Purkinje cell (primary cell): ENCODE measurements around the gene DKKL1. TPM values are rescaled to one million over a fixed set of nuclear protein-coding genes. Genes with fewer than 3 reads are reported as not detected.

Source experiments
- polyA plus RNA-seq: library from polyadenylated mRNA; unstranded; fragments of >200 nt; fragmentation: Nextera tagmentation; gene quantifications from 2 replicates; pipeline ENCODE4 v1.2.1, GENCODE V29; 2014

Gene DKKL1
- polyA plus RNA-seq, result not detected in 2 replicates

DNA sequence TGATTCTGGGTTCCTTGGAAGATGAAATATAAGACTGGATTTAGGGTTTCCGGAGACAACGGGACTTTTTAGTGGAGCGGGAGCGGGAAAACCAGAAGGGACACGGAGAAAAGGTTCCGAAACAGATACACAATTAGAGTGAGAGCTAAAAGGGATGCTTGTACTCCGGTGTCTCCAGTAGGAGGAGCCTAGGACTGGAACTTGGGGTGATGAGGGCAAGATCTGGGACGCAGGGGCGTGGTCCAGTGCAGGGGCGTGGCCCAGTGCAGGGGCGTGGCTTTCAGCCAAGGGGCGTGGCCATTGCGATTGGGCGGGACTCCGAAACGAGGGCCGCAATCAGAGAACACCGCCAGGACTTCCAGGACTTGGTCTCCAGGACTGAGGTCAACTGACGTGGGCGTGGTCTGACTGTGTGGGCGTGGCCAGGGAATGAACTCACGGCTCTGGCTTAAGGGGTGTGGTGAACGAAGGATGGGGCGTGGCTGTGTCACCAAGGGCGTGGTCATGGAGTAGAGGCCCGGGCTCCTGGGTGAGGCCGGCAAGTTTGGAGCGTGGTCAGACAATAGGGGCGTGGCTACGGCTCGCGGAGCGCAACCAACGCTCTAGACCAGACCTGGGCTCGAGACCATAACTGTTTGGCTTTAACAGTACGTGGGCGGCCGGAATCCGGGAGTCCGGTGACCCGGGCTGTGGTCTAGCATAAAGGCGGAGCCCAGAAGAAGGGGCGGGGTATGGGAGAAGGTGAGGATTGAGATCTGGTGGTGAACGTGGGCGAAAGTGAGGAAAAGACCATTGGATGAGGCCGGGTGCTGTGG is at the start of gene DKKL1:
TSS of gene DKKL1 (plus strand) at position 610 of the 815 bp plus-strand sequence. CDS start at position 732, 122 bp downstream.

DNA sequence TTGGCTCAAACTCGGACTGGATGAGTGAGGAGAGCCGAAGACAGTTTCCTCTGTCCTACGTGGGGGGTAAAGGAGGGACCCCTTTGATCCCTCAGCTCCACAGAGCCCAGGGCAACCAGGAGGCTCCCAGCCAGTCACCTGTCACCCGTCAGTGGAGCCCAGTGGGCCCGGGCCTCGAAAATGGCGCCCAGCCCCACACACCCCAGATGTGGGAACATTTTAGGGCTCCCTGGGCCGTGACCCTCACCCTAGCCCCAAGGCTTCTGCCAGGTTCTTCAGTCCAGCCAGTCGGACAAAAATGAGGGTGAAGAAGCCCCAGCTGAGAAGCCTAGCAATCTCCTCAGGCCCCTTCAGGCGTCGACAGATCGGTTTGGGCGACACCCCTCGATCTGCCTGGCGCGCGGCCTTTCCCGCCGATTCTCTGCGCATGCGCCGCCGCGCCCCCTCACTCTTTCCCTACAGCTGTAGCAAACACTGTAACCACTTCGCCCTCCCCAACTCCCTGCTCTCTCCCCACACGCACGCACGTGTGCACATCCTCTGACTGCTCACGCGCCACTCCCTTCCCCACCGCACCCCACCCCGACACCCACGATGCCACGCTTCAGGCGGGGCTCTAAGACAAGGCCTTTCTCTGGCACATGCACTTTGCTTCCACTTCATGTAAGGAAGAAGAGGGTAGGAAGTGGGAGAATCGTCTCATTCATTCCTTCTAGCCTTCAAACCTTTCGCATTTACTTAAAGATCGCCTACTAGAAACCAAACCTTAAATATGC is 38.7 kb upstream of the DKKL1 start, which contains the start of gene SLC6A16:
TSS of gene SLC6A16 (minus strand) at position 391 of the 776 bp plus-strand sequence. CDS start 13,844 bp downstream, outside the sequence.

GRCh38 chr19:49335071-49335783 is 28.4 kb upstream of the DKKL1 start, which contains the start of gene CD37:
Gene CD37, plus strand, starts transcription at chr19:49335406. Its CDS starts 135 bp downstream, at chr19:49335541.

DNA sequence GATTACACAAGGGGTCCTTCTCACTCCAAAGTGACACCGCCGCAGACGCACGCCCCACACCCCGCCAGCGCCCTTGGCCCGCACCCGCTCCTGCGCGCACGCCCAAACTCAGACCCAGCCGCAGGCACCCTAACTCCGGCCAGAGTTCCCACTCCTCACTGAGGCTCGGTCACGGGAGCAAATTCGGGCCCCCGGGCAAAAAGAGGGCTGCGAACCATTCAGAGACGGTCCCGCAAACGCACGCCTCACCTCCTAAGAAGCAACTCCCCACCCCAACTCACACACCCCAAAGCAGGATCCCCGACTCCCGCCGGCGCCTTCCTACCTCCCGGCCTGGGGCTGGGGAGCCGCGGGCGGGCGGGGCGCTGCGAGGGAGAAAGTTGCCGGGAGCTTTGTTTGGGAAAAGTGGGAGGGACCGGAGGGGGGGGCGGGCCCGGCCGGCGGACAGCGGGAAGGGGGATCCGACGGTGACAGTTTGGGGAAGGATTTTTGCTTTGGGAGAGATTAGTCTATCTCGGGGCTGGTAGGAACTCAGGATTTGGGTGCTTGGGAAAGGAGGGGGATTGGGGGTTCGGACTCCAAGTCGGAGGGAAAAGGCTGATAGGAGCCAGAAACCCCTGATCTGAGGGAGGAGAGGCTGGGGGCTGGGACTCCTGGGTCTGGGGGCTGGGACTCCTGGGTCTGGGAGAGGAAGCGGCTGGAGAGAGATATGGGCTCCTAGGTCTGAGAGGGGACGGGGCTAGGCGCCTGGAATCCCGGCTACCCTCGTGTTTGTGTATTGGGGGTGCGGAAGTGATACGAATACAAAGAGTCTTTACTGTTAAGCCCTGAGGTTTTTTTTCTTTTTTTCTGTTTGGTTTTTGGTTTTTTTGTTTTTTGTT is 1.4 kb upstream of the DKKL1 start, which contains the start of gene TEAD2:
TSS of gene TEAD2 (minus strand) at position 369 of the 881 bp plus-strand sequence. CDS start 2,341 bp downstream, outside the sequence.

GRCh38 chr19:49387936-49388372 is 24.3 kb downstream of the DKKL1 start, which contains the start of gene KASH5:
Gene KASH5, plus strand, starts transcription at chr19:49388249. Its CDS starts 2,635 bp downstream, at chr19:49390884.

DNA sequence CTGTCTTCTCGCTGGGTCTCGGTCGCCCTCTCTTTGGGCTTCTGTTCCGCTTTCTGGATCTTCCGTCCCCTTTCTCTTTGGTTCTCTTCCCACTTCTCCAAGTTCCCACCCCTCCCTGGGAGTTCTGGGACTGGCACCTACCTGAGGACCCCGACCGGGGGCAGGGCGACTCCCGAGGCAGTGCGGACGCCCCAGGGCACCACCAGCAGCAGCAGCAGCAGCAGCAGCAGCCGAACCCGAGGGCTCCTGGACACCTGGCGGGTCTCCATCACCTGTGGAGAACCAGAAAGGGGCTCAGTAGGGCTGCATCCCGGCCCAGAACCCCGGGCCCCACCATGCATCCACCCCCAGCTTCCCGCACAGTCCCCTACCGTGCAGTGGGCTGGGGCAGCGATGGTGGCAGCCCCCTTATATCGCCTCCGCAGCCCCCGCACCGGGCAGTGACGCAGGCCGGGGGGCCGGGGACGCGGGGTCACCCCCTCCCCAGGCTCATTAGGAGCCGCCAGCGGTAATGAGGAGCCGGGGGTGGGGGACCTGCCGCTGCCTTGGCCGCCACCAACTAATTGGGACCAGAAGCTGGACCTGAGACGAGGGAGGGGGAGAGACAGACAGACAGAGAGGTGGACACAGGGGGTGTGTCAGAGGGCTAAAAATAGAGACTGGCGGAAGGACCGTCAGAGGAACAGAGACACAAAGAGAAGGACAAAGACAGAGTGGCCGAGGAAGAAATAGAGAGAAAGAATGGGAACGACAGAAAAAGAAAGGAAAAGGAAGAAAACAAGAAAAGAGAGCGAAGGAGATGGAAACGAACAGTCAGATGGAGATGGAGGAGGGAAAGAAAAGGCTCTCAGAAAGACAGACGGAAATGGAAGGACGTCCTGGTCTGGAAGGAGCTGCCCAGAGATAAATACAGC is 59.7 kb downstream of the DKKL1 start, which contains the start of gene PTH2:
TSS of gene PTH2 (minus strand) at position 371 of the 914 bp plus-strand sequence. CDS start at position 269, 102 bp downstream.

Other genes with a start within 250 kb of the DKKL1 start
- 34.2 and 35.7 TPM in 2 replicates for gene LIN7B, start 249.5 kb upstream of the DKKL1 start, polyA plus RNA-seq
- 4.2 TPM in 1 of 2 replicates, not detected in the other for gene C19orf73, start 244.7 kb upstream of the DKKL1 start, polyA plus RNA-seq
- gene PPFIA3, start 244.3 kb upstream of the DKKL1 start, polyA plus RNA-seq, result 1.2 and 9.4 TPM in 2 replicates
- gene HRC, start 208.5 kb upstream of the DKKL1 start, polyA plus RNA-seq, result not detected in 2 replicates
- 0.55 and 2.0 TPM in 2 replicates for gene TRPM4, start 206.1 kb upstream of the DKKL1 start, polyA plus RNA-seq
- 0.69 TPM in 1 of 2 replicates, not detected in the other for gene SLC6A16, start 38.7 kb upstream of the DKKL1 start, polyA plus RNA-seq
- 0.86 and 9.6 TPM in 2 replicates for gene CD37, start 28.5 kb upstream of the DKKL1 start, polyA plus RNA-seq
- gene TEAD2, start 1.5 kb upstream of the DKKL1 start, polyA plus RNA-seq, result 2.0 TPM in 1 of 2 replicates, not detected in the other
- gene KASH5, start 24.4 kb downstream of the DKKL1 start, polyA plus RNA-seq, result not detected in 2 replicates
- not detected in 2 replicates for gene PTH2, start 59.6 kb downstream of the DKKL1 start, polyA plus RNA-seq
- 0.67 TPM in 1 of 2 replicates, not detected in the other for gene GFY, start 61.5 kb downstream of the DKKL1 start, polyA plus RNA-seq
- gene SLC17A7, start 77.7 kb downstream of the DKKL1 start, polyA plus RNA-seq, result 3.2 and 81.0 TPM in 2 replicates
- 6.2 and 14.4 TPM in 2 replicates for gene PIH1D1, start 87.9 kb downstream of the DKKL1 start, polyA plus RNA-seq
- gene ALDH16A1, start 89.3 kb downstream of the DKKL1 start, polyA plus RNA-seq, result 2.2 and 2.8 TPM in 2 replicates
- 1.0 TPM in 1 of 2 replicates, not detected in the other for gene FLT3LG, start 110.3 kb downstream of the DKKL1 start, polyA plus RNA-seq
- gene RPL13A, start 123.7 kb downstream of the DKKL1 start, polyA plus RNA-seq, result 290 and 308 TPM in 2 replicates
- gene RPS11, start 132.6 kb downstream of the DKKL1 start, polyA plus RNA-seq, result 911 and 988 TPM in 2 replicates
- 1.3 and 1.9 TPM in 2 replicates for gene FCGRT, start 148.8 kb downstream of the DKKL1 start, polyA plus RNA-seq
- gene RCN3, start 164.1 kb downstream of the DKKL1 start, polyA plus RNA-seq, result not detected in 2 replicates
- gene NOSIP, start 216.7 kb downstream of the DKKL1 start, polyA plus RNA-seq, result 15.2 and 19.1 TPM in 2 replicates
- gene PRRG2, start 217.4 kb downstream of the DKKL1 start, polyA plus RNA-seq, result 0.17 TPM in 1 of 2 replicates, not detected in the other
- gene PRR12, start 227.3 kb downstream of the DKKL1 start, polyA plus RNA-seq, result 0.06 and 0.07 TPM in 2 replicates